HG03469 (cell line): ENCODE results near the gene POM121L2.
"Not testable (repeated sequence)": the region's sequence is repeated elsewhere in the genome, so short reads cannot be mapped to it uniquely, and the experiment has no call there.

Experiments used
- ATAC-seq: cut with Tn5 transposase; IDR thresholded peaks from one replicate; pipeline ENCODE4 v1.9.1; 2021; ENCODE audit warnings: mild to moderate bottlenecking, moderate library complexity, moderate number of reproducible peaks; ENCODE audit not compliant: unreplicated experiment

The POM121L2 gene

DNA sequence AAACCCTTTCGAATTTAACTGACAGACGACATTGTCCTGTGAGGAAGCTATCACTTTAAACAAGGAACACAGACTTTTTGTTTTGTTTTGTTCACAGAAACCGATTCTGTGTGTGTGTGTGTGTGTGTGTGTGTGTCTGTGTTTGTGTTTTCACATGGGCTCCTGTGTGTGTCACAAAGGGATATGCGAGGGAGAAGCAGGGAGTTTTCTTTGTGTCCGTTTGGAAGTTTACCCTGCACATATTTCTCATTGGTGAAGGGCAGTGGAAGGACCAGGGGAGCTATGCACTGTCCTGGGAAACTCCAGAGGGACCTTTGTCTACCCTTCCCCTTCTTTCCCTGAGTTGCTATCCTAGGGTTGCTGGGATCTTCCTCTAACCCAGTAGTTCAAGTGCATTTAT is 17.7 kb downstream of the POM121L2 start:
- no peak for ATAC-seq

GRCh38 chr6:27293436-27294098 is 18.5 kb downstream of the POM121L2 start:
- ATAC-seq = no peak

GRCh38 chr6:27290850-27291208 is 21.2 kb downstream of the POM121L2 start:
- ATAC-seq = no peak

GRCh38 chr6:27290065-27290849 is 21.8 kb downstream of the POM121L2 start:
- ATAC-seq = no peak

DNA sequence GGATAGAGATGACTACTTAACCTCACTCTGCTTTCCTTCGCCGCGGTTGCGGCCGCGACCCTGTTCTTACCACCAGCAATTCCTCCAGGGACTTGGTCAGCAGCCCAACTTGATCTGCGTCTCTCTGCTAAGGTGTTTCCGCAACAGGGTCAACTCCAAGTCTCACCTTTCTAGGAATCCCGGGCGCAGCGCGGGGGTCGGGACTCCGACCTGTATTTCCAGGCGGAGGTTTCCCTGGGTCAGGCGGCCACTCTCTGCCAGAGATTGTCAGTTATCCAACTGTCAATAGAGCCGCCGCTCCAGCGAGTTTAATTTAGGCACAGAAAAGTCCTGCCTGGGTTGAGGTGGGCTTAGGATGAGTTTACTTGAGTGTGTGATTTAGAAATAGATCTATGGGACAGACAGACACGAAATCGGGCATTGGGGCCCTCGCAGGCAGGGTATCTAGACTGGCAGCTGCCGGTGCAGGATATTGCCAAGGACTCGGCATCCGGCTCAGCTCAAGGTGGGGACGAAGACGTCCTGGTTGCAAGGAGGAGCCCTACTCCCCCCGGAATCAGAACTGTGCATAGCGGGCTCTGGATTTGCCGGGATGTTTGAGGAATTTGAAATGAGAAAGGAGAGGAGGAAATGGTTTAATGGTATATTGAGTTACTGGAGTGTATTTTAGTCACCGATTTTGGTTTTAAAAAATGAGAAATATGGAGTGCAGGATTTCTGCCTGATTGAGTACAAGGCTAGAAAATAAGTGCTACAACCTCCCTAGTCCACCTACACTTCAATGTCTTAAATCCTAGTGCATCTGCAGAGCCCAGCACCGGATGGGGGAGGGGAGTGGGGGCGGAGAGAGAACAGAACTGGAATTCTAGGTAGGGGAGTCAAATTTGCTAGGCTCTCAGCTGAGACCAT is 23.7 kb downstream of the POM121L2 start:
- no peak for ATAC-seq

DNA sequence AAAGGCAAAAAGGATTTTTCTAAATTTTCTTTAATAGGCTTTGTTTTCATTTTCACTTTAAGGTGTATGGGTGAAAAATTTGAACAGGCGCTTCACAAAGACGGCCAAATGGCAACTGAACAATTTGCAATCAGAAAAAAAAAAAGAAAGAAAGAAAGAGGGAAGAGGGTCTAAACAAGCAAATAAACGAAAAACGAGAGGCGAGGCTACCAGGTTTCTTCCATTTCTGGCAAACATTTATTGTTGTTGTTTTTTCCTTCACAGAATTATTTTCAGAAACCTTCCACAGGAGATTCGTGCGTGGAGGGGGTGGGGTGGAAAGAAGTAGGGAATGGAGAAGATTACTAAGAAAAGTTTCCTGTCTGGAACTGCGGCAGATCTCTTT is 24.3 kb downstream of the POM121L2 start:
- ATAC-seq = no peak

GRCh38 chr6:27286141-27286540 is 25.9 kb downstream of the POM121L2 start:
- ATAC-seq = no peak

GRCh38 chr6:27283279-27283678 is 28.8 kb downstream of the POM121L2 start:
- ATAC-seq = no peak

- ATAC-seq = no peak
Observed at GRCh38 chr6:27281569-27281968, 30.5 kb downstream of the POM121L2 start.

DNA sequence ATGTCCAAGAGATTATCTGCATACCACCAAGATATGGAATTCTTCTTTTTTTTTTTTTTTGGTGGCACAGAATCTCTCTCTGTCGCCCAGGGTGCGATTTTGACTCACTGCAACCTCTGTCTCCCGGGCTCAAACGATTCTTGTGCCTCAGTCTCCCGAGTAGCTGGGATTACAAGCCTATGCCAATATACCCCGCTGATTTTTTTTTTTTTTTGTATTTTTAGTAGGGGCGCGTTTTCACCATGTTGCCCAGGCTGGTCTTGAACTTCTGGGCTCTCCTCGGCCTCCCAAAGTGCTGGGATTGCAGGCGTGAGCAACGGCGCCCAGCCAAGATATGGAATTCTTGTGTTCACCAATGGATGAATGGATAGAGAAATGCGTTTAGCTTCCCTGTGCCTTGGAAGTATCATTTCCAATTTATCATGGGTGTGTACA is 31.0 kb downstream of the POM121L2 start:
- no peak for ATAC-seq

GRCh38 chr6:27280540-27281000 is 31.5 kb downstream of the POM121L2 start:
- ATAC-seq = no peak

DNA sequence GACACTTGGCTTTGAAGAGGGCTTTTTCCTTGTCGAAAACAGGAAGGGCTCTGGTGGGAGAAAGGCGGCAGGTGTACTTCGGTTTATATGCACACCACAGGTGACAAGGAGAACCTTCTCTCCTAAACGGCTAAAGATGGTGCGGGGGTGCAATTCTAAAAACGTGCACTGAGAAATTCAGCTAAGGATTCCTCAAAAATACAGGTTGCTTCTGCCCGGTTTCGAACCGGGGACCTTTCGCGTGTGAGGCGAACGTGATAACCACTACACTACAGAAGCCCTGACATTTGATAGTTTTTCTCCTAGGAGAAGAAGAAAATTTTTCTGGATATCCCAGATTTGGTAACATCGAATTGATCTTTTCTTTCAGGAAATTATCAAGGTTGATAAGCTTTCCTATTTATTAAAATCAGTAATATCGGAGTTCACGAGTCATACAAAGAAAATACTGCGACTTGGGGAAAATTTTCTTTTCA is 32.0 kb downstream of the POM121L2 start:
- no peak for ATAC-seq

GRCh38 chr6:27279513-27280063 is 32.5 kb downstream of the POM121L2 start:
- ATAC-seq = no peak

DNA sequence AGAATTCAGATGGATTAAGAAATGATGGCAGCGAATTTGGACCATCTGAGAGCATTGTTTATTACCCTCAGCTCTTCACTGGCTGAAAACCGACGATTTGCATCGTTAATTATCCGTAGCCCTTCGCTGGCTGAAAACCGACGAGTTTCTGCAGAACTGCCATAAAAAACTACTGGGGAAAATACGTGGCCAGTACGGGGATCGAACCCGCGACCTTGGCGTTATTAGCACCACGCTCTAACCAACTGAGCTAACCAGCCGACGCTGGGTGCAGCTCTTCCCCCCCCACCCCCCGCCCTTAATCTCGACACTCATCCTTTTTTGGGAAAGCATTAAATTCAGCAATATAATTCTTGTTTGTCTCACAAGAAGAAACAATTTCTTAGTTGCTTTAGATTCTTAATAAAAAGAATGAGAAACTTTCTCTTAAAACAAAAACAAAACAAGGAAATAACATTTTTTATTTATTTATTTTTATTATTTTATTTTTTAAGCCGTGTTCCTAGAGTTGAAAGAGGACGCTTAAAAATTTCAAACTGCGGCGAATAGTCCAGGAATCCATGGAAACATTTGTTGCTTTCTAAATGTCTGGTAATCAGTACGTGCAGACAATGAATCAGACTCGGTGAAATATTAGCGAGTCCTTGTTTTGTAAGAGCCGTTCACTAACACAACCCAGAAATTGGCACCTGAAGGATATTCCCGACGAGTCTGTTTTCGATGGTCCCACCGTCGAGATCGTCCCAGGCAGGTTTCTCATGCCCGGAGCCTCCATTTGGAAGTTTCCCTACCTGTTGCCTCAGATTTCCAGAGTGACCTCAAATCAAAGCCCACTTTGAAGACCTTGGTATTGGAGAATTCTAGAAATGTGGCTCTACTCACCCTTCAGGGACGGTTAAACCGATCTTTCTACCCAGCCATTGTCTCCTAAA is 36.8 kb downstream of the POM121L2 start:
- ATAC-seq = no peak

GRCh38 chr6:27273783-27274182 is 38.3 kb downstream of the POM121L2 start:
- no peak for ATAC-seq

DNA sequence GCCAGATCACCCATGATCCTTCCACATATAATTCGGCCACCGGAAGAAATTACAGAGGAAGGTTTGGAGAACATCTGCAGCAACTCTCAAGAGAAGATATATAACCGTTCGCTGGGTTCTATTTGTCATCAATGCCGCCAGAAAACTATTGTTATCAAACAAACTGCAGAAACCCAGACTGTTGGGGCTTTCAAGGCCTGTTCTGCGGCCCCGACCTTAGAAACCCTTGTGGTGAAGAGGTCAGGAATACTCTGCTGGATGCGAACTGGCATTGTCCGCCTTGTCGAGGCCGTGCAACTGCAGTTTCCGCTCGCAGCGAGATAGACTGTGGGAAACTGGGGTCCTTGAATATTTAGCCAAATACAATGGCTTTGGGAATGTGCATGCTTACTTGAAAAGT is 43.3 kb downstream of the POM121L2 start:
- no peak for ATAC-seq

- ATAC-seq = no peak
Observed at GRCh38 chr6:27267857-27268434, 44.1 kb downstream of the POM121L2 start.

- not testable (repeated sequence) for ATAC-seq
Observed at GRCh38 chr6:27267003-27267402, 45.1 kb downstream of the POM121L2 start.

GRCh38 chr6:27263886-27264285 is 48.2 kb downstream of the POM121L2 start:
- no peak for ATAC-seq
